Keratinocyte (primary cell): ENCODE results near the gene SLC34A2. TPM values are rescaled to one million over a fixed set of nuclear protein-coding genes. Genes with fewer than 3 reads are reported as not detected.

Source experiments
- DNase-seq: peaks from one replicate; pipeline ENCODE4 v3.0.0-alpha.2; 2011; ENCODE audit warnings: low read depth, missing footprints, low spot score
- FAIRE-seq: peaks from 2 replicates; lab custom pipeline; 2011; peaks lifted over from hg19 to GRCh38; lab: Jason Lieb, UNC
- H2AFZ ChIP-seq: 2 replicates; pipeline ENCODE4 v1.6.0; 2012; ENCODE audit warnings: low read length, control low read depth, inconsistent platforms; ENCODE audit not compliant: control insufficient read depth
- H3K27ac ChIP-seq: 2 replicates; pipeline ENCODE4 v1.5.1; 2011; ENCODE audit warnings: low read length; ENCODE audit not compliant: control insufficient read depth, insufficient read depth
- H3K27me3 ChIP-seq: 3 replicates; pipeline ENCODE4 v1.6.0; 2011; ENCODE audit warnings: low read length; ENCODE audit not compliant: control insufficient read depth, insufficient read depth; ENCODE audit errors: extremely low read depth
- H3K36me3 ChIP-seq, 2 experiments: 2 replicates in 1 of 2; 3 replicates in 1 of 2; pipeline ENCODE4 v1.5.1; 2011; ENCODE audit warnings: low read length in 2 of 2, mild to moderate bottlenecking in 1 of 2; ENCODE audit not compliant: control insufficient read depth in 2 of 2, insufficient read depth in 2 of 2; ENCODE audit errors: extremely low read depth in 1 of 2
- H3K4me1 ChIP-seq: 3 replicates; pipeline ENCODE4 v1.5.1; 2011; ENCODE audit warnings: low read length; ENCODE audit not compliant: control insufficient read depth, insufficient read depth; ENCODE audit errors: extremely low read depth
- H3K4me2 ChIP-seq: 3 replicates; pipeline ENCODE4 v1.6.0; 2011; ENCODE audit warnings: low read depth, low read length; ENCODE audit not compliant: control insufficient read depth, insufficient read depth; ENCODE audit errors: extremely low read depth
- H3K4me3 ChIP-seq, 3 experiments: fragments of 200-600 bp in 1 of 3; sonication (generic) in 1 of 3; 2 replicates in 2 of 3; 3 replicates in 1 of 3; pipeline ENCODE4 v1.5.1; 2011 to 2016; ENCODE audit warnings: low read length in 3 of 3, mild to moderate bottlenecking in 3 of 3, control low read depth in 2 of 3, inconsistent platforms in 1 of 3, low read depth in 1 of 3, mixed read lengths in 1 of 3, mixed run types in 1 of 3, moderate library complexity in 1 of 3; ENCODE audit not compliant: control insufficient read depth in 2 of 3, insufficient read depth in 2 of 3; ENCODE audit errors: extremely low read depth in 1 of 3
- H3K79me2 ChIP-seq: 2 replicates; pipeline ENCODE4 v1.6.0; 2012; ENCODE audit warnings: low read length; ENCODE audit not compliant: control insufficient read depth, insufficient read depth
- H3K9ac ChIP-seq: 3 replicates; pipeline ENCODE4 v1.6.0; 2011; ENCODE audit warnings: low read length; ENCODE audit not compliant: control insufficient read depth, insufficient read depth; ENCODE audit errors: extremely low read depth
- H3K9me1 ChIP-seq: 3 replicates; pipeline ENCODE4 v1.6.0; 2011; ENCODE audit warnings: low read length; ENCODE audit not compliant: control insufficient read depth, insufficient read depth; ENCODE audit errors: extremely low read depth
- H3K9me3 ChIP-seq: 2 replicates; pipeline ENCODE4 v1.5.1; 2012; ENCODE audit warnings: low read depth, low read length; ENCODE audit not compliant: control insufficient read depth
- H4K20me1 ChIP-seq: 3 replicates; pipeline ENCODE4 v1.6.0; 2011; ENCODE audit warnings: low read length; ENCODE audit not compliant: control insufficient read depth, insufficient read depth; ENCODE audit errors: extremely low read depth
- CTCF ChIP-seq, 3 experiments: IDR thresholded peaks in 1 of 3; conservative IDR thresholded peaks in 1 of 3; optimal IDR thresholded peaks in 1 of 3; 2 replicates in 2 of 3; 3 replicates in 1 of 3; pipeline versions ENCODE3 to v1.5.1; 2011; ENCODE audit warnings: low read length in 3 of 3, mild to moderate bottlenecking in 3 of 3, moderate library complexity in 2 of 3, control low read depth in 1 of 3, inconsistent platforms in 1 of 3; ENCODE audit not compliant: insufficient read depth in 2 of 3; ENCODE audit errors: extremely low read depth in 1 of 3
- EZH2 ChIP-seq: IDR thresholded peaks from one replicate; pipeline ENCODE4 v1.6.1; 2012; ENCODE audit warnings: inconsistent platforms, mild to moderate bottlenecking, low read length, moderate library complexity
- dilution Hi-C: fragments of 300-500 bp; cut with MboI; formaldehyde crosslinking; loops from one replicate; pipeline ENCODE4 v1.7.0; 2020; ENCODE audit warnings: low sequenced_read_pairs; ENCODE audit not compliant: extremely low pct_ligation_motif_present
- polyA plus RNA-seq, 5 experiments: library from polyadenylated mRNA; depleted of rRNA in 3 of 5; stranded (reverse) in 3 of 5; stranded (forward) in 1 of 5; unstranded in 1 of 5; fragments of >200 nt; gene quantifications; 1 replicate in 1 of 5; 2 replicates in 3 of 5; 3 replicates in 1 of 5; pipeline versions ENCODE4 v1.2.1 to v1.2.3, GENCODE V29; 2011 to 2012; ENCODE audit warnings: missing spikeins in 2 of 5, low read depth in 1 of 5, low replicate concordance in 1 of 5

Gene SLC34A2
- polyA plus RNA-seq, 1 donor (not counting 4 experiments of a cell fraction or from before 2014, with no cell fraction given), result not detected

- Histone ChIP-seq H3K4me3 (no peak overlapping the region), H4K20me1 (no peaks in the 10 kb centered on the region), H3K4me1 (no peaks in the 10 kb centered on the region), H3K9ac (no peak overlapping the region), H2AFZ (no peak overlapping the region), H3K4me2 (no peak overlapping the region), H3K36me3 (no peaks in the 10 kb centered on the region), H3K27ac (no peak overlapping the region), H3K9me1 (no peaks in the 10 kb centered on the region), H3K9me3 (no peaks in the 10 kb centered on the region), H3K27me3 (no peaks in the 10 kb centered on the region), H3K79me2 (no peaks in the 10 kb centered on the region)
- dilution Hi-C loops, result no loop called here
- TF ChIP-seq EZH2, result no peak
- no peak for TF ChIP-seq CTCF (optimal IDR thresholded peaks at IDR 0.05 in 1 of 3, IDR thresholded peaks at IDR 0.05 in 1 of 3, conservative IDR thresholded peaks at IDR 0.05 in 1 of 3; ENCODE audit: extremely low read depth in 1 of 3, insufficient read depth in 2 of 3, low read length in 3 of 3)
- DNase-seq (no peak), FAIRE-seq (no peak)
These were observed 57.0 kb downstream of the SLC34A2 start for GRCh38 chr4:25712611-25713010.

- FAIRE-seq (no peak), DNase-seq (no peak)
- TF ChIP-seq EZH2 (no peak), CTCF (optimal IDR thresholded peaks at IDR 0.05 in 1 of 3, IDR thresholded peaks at IDR 0.05 in 1 of 3, conservative IDR thresholded peaks at IDR 0.05 in 1 of 3; ENCODE audit: extremely low read depth in 1 of 3, insufficient read depth in 2 of 3, low read length in 3 of 3) (no peak)
- H3K4me1 ChIP-seq, result no peaks in the 10 kb centered on the region
- dilution Hi-C loops, result no loop called here
- H3K9me1 ChIP-seq, result no peaks in the 10 kb centered on the region
- H3K9me3 ChIP-seq, result no peaks in the 10 kb centered on the region
- H3K79me2 ChIP-seq, result no peaks in the 10 kb centered on the region
- H4K20me1 ChIP-seq, result no peaks in the 10 kb centered on the region
- no peaks in the 10 kb centered on the region for H3K36me3 ChIP-seq
- H3K4me2 ChIP-seq, result no peak overlapping the region
- H3K4me3 ChIP-seq, result no peak overlapping the region
- no peak overlapping the region for H2AFZ ChIP-seq
- no peak overlapping the region for H3K27ac ChIP-seq
- H3K9ac ChIP-seq, result no peak overlapping the region
- no peaks in the 10 kb centered on the region for H3K27me3 ChIP-seq
These were observed 58.2 kb downstream of the SLC34A2 start for GRCh38 chr4:25713812-25714211.
